Activated T-cell treated with anti-CD3 and anti-CD28 coated beads for 24 hours (primary cell): ENCODE results near the gene THUMPD1.
"Not testable (repeated sequence)": the region's sequence is repeated elsewhere in the genome, so short reads cannot be mapped to it uniquely, and the experiment has no call there.

Experiments
- DNase-seq: peaks from one replicate; pipeline ENCODE4 v3.0.0-alpha.2; 2020; ENCODE audit warnings: low read depth

THUMPD1 gene

DNA sequence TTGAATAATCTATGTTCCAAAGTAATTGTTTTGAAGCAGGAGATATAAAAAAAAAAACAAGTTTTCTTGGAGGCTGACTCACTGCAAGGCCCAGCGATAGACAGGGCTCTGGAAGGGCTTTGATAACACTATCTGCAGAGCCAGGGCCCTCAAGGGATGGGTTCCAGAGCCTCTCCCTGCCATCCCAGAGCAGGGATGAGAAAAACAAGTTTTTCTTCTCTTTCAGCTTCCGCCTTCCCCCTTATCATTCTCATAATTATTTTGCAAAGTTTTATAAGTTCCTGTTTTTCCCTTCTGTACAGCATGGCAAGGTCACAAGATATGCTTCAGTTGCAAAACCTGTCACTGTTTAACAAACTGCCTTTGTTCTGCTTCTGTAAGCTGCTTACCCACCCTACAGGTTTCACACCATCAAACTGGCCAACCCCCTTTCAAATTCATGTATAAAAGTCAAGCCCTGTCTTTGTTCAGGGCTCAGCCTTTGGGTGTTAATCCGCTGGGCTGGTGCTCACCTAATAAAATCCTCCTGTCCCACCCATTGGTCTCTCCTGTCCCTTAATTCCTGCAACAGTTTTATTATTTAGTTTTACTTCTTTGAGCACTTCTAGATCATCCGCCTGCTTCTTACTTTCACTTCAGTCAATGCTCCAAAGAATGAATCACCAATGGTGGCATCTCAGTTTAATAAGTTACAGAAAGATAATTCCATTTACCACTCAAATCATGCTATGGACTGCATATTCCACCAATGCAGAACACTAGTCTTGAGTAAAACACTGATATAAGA lies 5.6 kb upstream of the THUMPD1 start:
- no peak for DNase-seq

DNA sequence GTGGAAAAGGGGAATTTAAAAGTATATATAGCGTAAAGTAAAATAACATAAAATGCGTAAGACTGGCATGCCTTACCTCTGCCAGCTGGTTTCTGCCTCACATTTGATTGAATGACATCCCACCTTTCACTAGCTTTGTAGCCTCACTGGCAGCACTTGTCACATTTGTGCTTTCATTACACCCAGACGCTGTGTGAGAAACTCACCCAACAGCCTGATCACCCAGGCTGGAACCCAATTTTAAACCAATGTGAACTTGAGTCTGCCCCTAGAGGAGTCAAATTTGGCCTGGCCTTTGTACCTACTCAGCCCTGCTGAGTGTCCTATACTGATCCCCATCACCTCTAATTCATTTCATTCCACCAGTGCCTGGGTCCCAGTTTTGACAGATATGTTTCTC lies 4.8 kb upstream of the THUMPD1 start:
- DNase-seq, result no peak

GRCh38 chr16:20744922-20745440 lies 3.4 kb upstream of the THUMPD1 start:
- DNase-seq, result no peak

GRCh38 chr16:20743591-20743990 lies 2.0 kb upstream of the THUMPD1 start:
- DNase-seq, result no peak

DNA sequence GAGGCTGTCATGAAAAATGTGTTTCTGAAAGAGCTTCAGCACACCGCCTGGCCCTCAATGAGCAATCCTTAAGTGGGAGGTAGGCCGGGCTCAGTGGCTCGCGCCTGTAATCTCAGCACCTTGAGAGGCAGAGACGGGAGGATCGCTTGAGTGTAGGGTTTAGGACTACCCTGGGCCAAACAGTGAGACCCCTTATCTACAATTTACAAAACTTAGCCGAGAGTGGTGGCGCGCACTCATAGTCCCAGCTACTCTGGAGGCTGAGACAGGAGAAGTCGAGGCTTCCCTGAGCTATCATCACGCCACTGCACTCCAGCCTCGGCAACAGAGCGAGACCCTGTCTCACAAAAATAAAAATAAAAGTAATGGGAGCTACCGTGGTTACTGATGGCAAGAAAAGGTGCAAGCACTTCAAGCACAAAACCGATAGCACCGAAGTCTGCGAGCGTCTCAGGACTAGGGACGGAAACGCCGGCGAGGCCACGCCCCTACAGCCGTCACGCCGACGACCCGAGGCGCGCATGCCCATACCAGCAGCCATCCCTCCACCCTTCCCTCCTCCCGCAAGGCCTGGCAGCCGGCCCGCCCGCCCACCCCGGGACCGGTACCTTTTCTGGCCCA lies 607 bp downstream of the THUMPD1 start:
- peak; percentile 87 for DNase-seq

- DNase-seq, result no peak
Measured at GRCh38 chr16:20740007-20740883, 1.4 kb downstream of the THUMPD1 start.

- no peak for DNase-seq
Measured at GRCh38 chr16:20735490-20735889, 6.1 kb downstream of the THUMPD1 start.

GRCh38 chr16:20734782-20735181 lies 6.8 kb downstream of the THUMPD1 start:
- DNase-seq, result no peak

- no peak for DNase-seq
Measured at GRCh38 chr16:20734056-20734455, 7.6 kb downstream of the THUMPD1 start.

GRCh38 chr16:20729141-20729540 lies 12.5 kb downstream of the THUMPD1 start:
- DNase-seq, result no peak

DNA sequence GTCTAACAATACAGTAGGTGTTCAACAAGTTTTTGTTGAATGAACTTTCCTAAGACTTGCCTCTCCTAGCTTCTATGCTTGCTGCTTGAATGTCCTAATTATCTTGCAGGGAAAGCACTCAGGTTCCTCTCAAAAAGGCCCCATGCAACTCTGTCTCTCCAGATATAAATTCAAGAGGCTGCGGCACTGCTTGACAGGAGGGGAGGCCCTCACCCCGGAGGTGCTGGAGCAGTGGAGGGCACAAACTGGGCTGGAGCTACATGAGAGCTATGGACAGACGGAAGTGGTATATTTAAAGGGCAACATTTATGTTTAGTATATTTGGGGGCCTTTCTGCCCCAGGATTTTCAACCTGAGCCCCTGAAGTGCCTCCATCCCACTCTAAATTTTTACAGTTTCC lies 14.4 kb downstream of the THUMPD1 start:
- no peak for DNase-seq

DNA sequence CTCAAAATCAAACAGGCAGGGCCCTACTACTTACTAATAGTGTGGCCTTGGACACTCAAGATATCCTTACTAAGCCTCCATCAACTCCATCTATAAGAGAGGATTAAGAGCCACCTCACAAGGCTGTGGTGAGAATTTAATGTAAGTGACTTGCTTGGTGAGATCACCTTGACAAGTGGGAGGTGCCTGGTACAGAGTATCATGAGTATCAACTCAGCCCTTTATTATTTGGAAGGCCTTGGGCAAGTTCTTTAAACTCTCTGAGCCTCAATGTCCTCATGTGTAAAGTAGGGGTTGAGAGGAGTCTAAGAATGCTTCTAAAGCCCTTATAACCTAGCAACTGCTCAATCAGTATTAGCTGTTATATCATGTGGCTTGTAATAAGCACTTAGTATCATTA lies 15.0 kb downstream of the THUMPD1 start:
- no peak for DNase-seq

GRCh38 chr16:20720251-20720650 lies 21.4 kb downstream of the THUMPD1 start:
- DNase-seq, result no peak

GRCh38 chr16:20717718-20718117 lies 23.9 kb downstream of the THUMPD1 start:
- DNase-seq, result not testable (repeated sequence)

GRCh38 chr16:20711277-20711911 lies 30.2 kb downstream of the THUMPD1 start:
- no peak for DNase-seq

DNA sequence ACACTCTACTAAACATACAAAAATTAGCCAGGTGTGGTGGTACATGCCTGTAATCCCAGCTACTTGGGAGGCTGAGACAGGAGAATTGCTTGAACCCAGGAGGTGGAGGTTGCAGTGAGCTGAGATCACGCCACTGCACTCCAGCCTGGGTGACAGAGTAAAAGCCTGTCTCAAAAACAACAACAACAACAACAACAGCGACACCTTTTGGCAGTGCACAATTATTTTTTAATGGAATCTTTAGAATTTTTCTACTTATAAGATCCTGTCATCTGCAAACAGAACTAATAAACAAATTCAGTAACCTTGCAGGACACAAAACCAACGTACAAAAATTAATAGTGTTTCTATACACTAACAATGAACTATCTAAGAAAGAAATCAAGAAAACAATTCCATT lies 33.5 kb downstream of the THUMPD1 start:
- DNase-seq, result not testable (repeated sequence)

- no peak for DNase-seq
Measured at GRCh38 chr16:20707461-20707860, 34.2 kb downstream of the THUMPD1 start.

GRCh38 chr16:20705972-20706371 lies 35.6 kb downstream of the THUMPD1 start:
- not testable (repeated sequence) for DNase-seq

DNA sequence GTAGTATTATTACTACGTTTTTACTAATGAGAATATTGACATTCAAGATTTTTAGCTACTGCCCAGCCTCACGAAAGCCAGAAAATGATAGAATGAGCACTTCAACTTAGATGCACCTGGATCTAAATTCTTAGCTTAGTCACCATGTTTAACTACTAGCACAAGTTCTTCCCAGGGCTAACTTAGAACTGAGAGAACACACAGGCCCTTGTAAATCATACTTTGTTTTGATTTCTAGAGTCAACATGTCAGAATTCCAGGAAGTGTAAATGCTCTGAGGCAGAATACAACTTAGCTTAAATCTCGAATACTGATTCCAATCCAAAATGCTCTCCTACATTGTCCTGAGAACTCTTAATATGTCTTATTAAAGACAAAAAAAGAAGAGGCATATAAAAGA lies 37.3 kb downstream of the THUMPD1 start:
- DNase-seq, result no peak

- not testable (repeated sequence) for DNase-seq
Measured at GRCh38 chr16:20701692-20702091, 39.9 kb downstream of the THUMPD1 start.

GRCh38 chr16:20696618-20697017 lies 45.0 kb downstream of the THUMPD1 start:
- DNase-seq, result no peak

DNA sequence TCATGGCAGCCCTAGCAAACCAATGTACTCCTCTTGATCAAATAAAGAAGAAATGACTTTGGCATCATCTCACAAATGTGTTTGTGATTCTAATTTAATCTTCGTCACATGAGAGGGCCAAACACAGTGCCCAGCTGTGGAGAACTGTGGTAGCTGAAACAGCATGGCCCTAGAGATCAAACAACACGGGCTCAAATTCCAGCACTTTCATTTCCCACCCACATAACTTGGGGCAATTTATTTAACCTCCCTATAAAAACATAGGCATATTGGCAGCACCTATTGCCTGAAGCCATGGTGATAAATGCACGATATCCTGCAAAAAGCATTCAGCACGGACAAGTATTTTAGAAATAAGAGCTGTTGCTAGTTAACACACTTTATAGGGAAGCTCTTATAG lies 46.6 kb downstream of the THUMPD1 start:
- no peak for DNase-seq
